IMR-90 (cell line): ENCODE results near the gene EFCAB9. TPM values are rescaled to one million over a fixed set of nuclear protein-coding genes. Genes with fewer than 3 reads are reported as not detected.

Experiments used
- ATAC-seq: fragments of 200-7000 bp; cut with Tn5 transposase; 2 replicates; pipeline ENCODE4 v1.9.1; 2020; ENCODE audit warnings: low read depth, mild to moderate bottlenecking, moderate library complexity
- BruUV-seq: library from RNA; stranded (reverse); fragments of 400-500 nt; replicated peaks from 2 replicates; lab custom pipeline; 2021; lab: Mats Ljungman, UMichigan
- CTCF ChIA-PET: fragments of 300-600 bp; formaldehyde crosslinking; extraction: SDS; loops from one replicate; lab custom pipeline; 2021; ENCODE audit warnings: antibody characterized with exemption; lab: Yijun Ruan, JAX
- POLR2A ChIA-PET: fragments of 300-600 bp; sonication (Branson Sonifier 250); formaldehyde crosslinking; loops from one replicate; lab custom pipeline; 2022; ENCODE audit warnings: antibody characterized with exemption; ENCODE audit not compliant: unreplicated experiment; lab: Charles Lee
- DNase-seq: peaks from one replicate; pipeline ENCODE4 v3.0.0; 2013
- H2AFZ ChIP-seq: replicated peaks from 2 replicates; pipeline ENCODE3; 2013; ENCODE audit warnings: low read length, mild to moderate bottlenecking; ENCODE audit not compliant: poor library complexity
- H2AK5ac ChIP-seq: 2 replicates; pipeline ENCODE4 v1.6.1; 2013; ENCODE audit warnings: low read depth, low read length, inconsistent platforms
- H2AK9ac ChIP-seq: replicated peaks from 2 replicates; pipeline ENCODE3; 2013; ENCODE audit warnings: mild to moderate bottlenecking, low read depth, low read length, moderate library complexity; ENCODE audit not compliant: poor library complexity
- H2BK120ac ChIP-seq: 2 replicates; pipeline ENCODE4 v1.6.1; 2013; ENCODE audit warnings: low read depth, low read length, inconsistent platforms
- H2BK15ac ChIP-seq: 3 replicates; pipeline ENCODE4 v1.6.1; 2013; ENCODE audit warnings: low read depth, low read length, inconsistent platforms
- H2BK20ac ChIP-seq: 2 replicates; pipeline ENCODE4 v1.6.1; 2013; ENCODE audit warnings: low read depth, mild to moderate bottlenecking, inconsistent platforms, low read length, moderate library complexity
- H2BK5ac ChIP-seq: 2 replicates; pipeline ENCODE4 v1.6.1; 2013; ENCODE audit warnings: mild to moderate bottlenecking, low read depth, low read length, inconsistent platforms; ENCODE audit not compliant: poor library complexity, severe bottlenecking
- H3K14ac ChIP-seq: replicated peaks from 2 replicates; pipeline ENCODE4 v1.6.1; 2013; ENCODE audit warnings: low read depth, low read length, inconsistent platforms
- H3K18ac ChIP-seq: 2 replicates; pipeline ENCODE4 v1.6.1; 2013; ENCODE audit warnings: low read depth, low read length, control low read depth
- H3K23ac ChIP-seq: 2 replicates; pipeline ENCODE4 v1.6.1; 2013; ENCODE audit warnings: low read depth, low read length, inconsistent platforms
- H3K27ac ChIP-seq: 2 replicates; pipeline ENCODE4 v1.5.1; 2013; ENCODE audit warnings: mild to moderate bottlenecking, control low read depth, low read length; ENCODE audit not compliant: insufficient read depth
- H3K27me3 ChIP-seq: 2 replicates; pipeline ENCODE4 v1.6.1; 2013; ENCODE audit warnings: low read length; ENCODE audit not compliant: control insufficient read depth, insufficient read depth
- H3K36me3 ChIP-seq: 2 replicates; pipeline ENCODE4 v1.6.1; 2013; ENCODE audit warnings: low read length, mixed read lengths; ENCODE audit not compliant: control insufficient read depth, insufficient read depth
- H3K4ac ChIP-seq: 2 replicates; pipeline ENCODE4 v1.6.1; 2013; ENCODE audit warnings: low read depth, low read length, inconsistent platforms
- H3K4me1 ChIP-seq: 2 replicates; pipeline ENCODE4 v1.6.1; 2013; ENCODE audit warnings: low read length, mixed read lengths; ENCODE audit not compliant: control insufficient read depth, insufficient read depth
- H3K4me2 ChIP-seq: 2 replicates; pipeline ENCODE4 v1.6.1; 2013; ENCODE audit warnings: low read depth, mild to moderate bottlenecking, control low read depth, low read length, moderate library complexity
- H3K4me3 ChIP-seq: 2 replicates; pipeline ENCODE4 v1.5.1; 2013; ENCODE audit warnings: low read depth, mild to moderate bottlenecking, control low read depth, low read length, moderate library complexity; ENCODE audit not compliant: insufficient read depth
- H3K56ac ChIP-seq: 2 replicates; pipeline ENCODE4 v1.6.1; 2013; ENCODE audit warnings: low read length, inconsistent platforms; ENCODE audit not compliant: insufficient read depth; ENCODE audit errors: extremely low read depth
- H3K79me1 ChIP-seq, 2 experiments: 2 replicates each; pipeline ENCODE4 v1.6.1; 2013; ENCODE audit warnings: low read length in 2 of 2, inconsistent platforms in 1 of 2, low read depth in 1 of 2
- H3K9ac ChIP-seq: 2 replicates; pipeline ENCODE4 v1.6.1; 2013; ENCODE audit warnings: low read depth, low read length, control low read depth
- H3K9me1 ChIP-seq: 2 replicates; pipeline ENCODE4 v1.6.1; 2013; ENCODE audit warnings: low read length, inconsistent platforms; ENCODE audit not compliant: insufficient read depth
- H3K9me3 ChIP-seq: 2 replicates; pipeline ENCODE4 v1.6.1; 2013; ENCODE audit warnings: low read length; ENCODE audit not compliant: control insufficient read depth, insufficient read depth
- H4K20me1 ChIP-seq: 2 replicates; pipeline ENCODE4 v1.6.1; 2013; ENCODE audit warnings: low read length, inconsistent platforms; ENCODE audit not compliant: insufficient read depth
- H4K5ac ChIP-seq: 2 replicates; pipeline ENCODE4 v1.6.1; 2013; ENCODE audit warnings: mild to moderate bottlenecking, low read depth, low read length, control low read depth
- H4K8ac ChIP-seq, 2 experiments: 2 replicates each; pipeline ENCODE4 v1.6.1; 2013; ENCODE audit warnings: low read depth in 2 of 2, low read length in 2 of 2, control low read depth in 1 of 2, inconsistent platforms in 1 of 2
- H4K91ac ChIP-seq: 2 replicates; pipeline ENCODE4 v1.6.1; 2013; ENCODE audit warnings: low read depth, low read length, inconsistent platforms; ENCODE audit not compliant: insufficient read depth
- BHLHE40 ChIP-seq: fragments of 150-350 bp; IDR thresholded peaks from 2 replicates; pipeline ENCODE4 v1.6.1; 2016; ENCODE audit warnings: mild to moderate bottlenecking, low read depth, low read length
- CEBPB ChIP-seq: IDR thresholded peaks from 2 replicates; pipeline ENCODE4 v1.6.1; 2012; ENCODE audit warnings: low read depth, low read length, improper control_type of control experiment
- CHD1 ChIP-seq: IDR thresholded peaks from 2 replicates; pipeline ENCODE4 v1.6.1; 2012; ENCODE audit warnings: low read depth, low read length, improper control_type of control experiment
- CTCF ChIP-seq: conservative IDR thresholded peaks from 2 replicates; pipeline ENCODE4 v1.5.1; 2012; ENCODE audit warnings: mild to moderate bottlenecking, low read depth, low read length, improper control_type of control experiment
- ELK1 ChIP-seq: fragments of 150-350 bp; IDR thresholded peaks from 2 replicates; pipeline ENCODE4 v1.6.1; 2016; ENCODE audit warnings: low read depth, mild to moderate bottlenecking, low read length, moderate library complexity, borderline replicate concordance
- FOS ChIP-seq: fragments of 150-350 bp; IDR thresholded peaks from 2 replicates; pipeline ENCODE4 v1.6.1; 2016; ENCODE audit warnings: low read depth, low read length
- MAFK ChIP-seq: IDR thresholded peaks from 2 replicates; pipeline ENCODE4 v1.6.1; 2012; ENCODE audit warnings: low read depth, low read length, improper control_type of control experiment
- MAZ ChIP-seq: IDR thresholded peaks from 2 replicates; pipeline ENCODE4 v1.6.1; 2012; ENCODE audit warnings: low read depth, mild to moderate bottlenecking, low read length, improper control_type of control experiment, moderate library complexity, borderline replicate concordance
- MXI1 ChIP-seq: IDR thresholded peaks from 2 replicates; pipeline ENCODE4 v1.6.1; 2012; ENCODE audit warnings: low read depth, mild to moderate bottlenecking, low read length, moderate library complexity, borderline replicate concordance
- NFE2L2 ChIP-seq: fragments of 150-350 bp; IDR thresholded peaks from 2 replicates; pipeline ENCODE4 v1.6.1; 2016; ENCODE audit warnings: low read depth, mild to moderate bottlenecking, low read length
- POLR2A ChIP-seq: IDR thresholded peaks from 2 replicates; pipeline ENCODE4 v1.6.1; 2012; ENCODE audit warnings: mild to moderate bottlenecking, low read depth, low read length
- RAD21 ChIP-seq: IDR thresholded peaks from 2 replicates; pipeline ENCODE4 v1.6.1; 2012; ENCODE audit warnings: low read length, improper control_type of control experiment
- RCOR1 ChIP-seq: IDR thresholded peaks from 2 replicates; pipeline ENCODE4 v1.6.1; 2012; ENCODE audit warnings: mild to moderate bottlenecking, low read length, improper control_type of control experiment; ENCODE audit not compliant: insufficient replicate concordance
- RFX5 ChIP-seq: IDR thresholded peaks from 2 replicates; pipeline ENCODE4 v1.8.0; 2012; ENCODE audit warnings: low read depth, mild to moderate bottlenecking, low read length, moderate library complexity
- SMC3 ChIP-seq: fragments of 150-350 bp; IDR thresholded peaks from 2 replicates; pipeline ENCODE4 v1.6.1; 2016; ENCODE audit warnings: low read depth, mild to moderate bottlenecking, antibody characterized with exemption, low read length, moderate library complexity
- USF2 ChIP-seq: fragments of 150-350 bp; IDR thresholded peaks from 2 replicates; pipeline ENCODE4 v1.6.1; 2017; ENCODE audit warnings: mild to moderate bottlenecking, antibody characterized with exemption, low read length, low read depth
- WGBS, 2 experiments: methylation state at CpG; one replicate each; pipeline versions ENCODE4 v1.1.5 to v1.1.7; 2013; ENCODE audit warnings: missing lambda C conversion rate in 2 of 2; ENCODE audit not compliant: insufficient read length in 1 of 2; ENCODE audit errors: extremely low coverage in 2 of 2; 5-methylcytosine and 5-hydroxymethylcytosine counted together
- dilution Hi-C: fragments of 300-500 bp; cut with HindIII; formaldehyde crosslinking; loops from one replicate; pipeline ENCODE4 v1.14.3; 2018; ENCODE audit warnings: low sequenced_read_pairs; ENCODE audit not compliant: unreplicated experiment
- in situ Hi-C: fragments of 300-500 bp; cut with MboI; formaldehyde crosslinking; loops from 3 replicates; pipeline ENCODE4 v1.14.3; 2019; ENCODE audit warnings: low sequenced_read_pairs, inconsistent platforms, mixed read lengths
- intact Hi-C: fragments of 100-400 bp; cut with micrococcal nuclease; formaldehyde crosslinking; loops from 2 replicates; pipeline ENCODE4 v1.10.0; 2022
- polyA plus RNA-seq, 3 experiments: library from polyadenylated mRNA; depleted of rRNA; stranded (reverse); fragments of >200 nt; gene quantifications; 2 replicates each; pipeline ENCODE4 v1.2.3, GENCODE V29; 2012; ENCODE audit warnings: low replicate concordance in 1 of 3
- total RNA-seq: library from RNA; depleted of rRNA; stranded (reverse); fragments of >200 nt; gene quantifications from 2 replicates; pipeline ENCODE4 v1.2.3, GENCODE V29; 2012

EFCAB9 gene
- total and polyA plus RNA-seq, 2 of the 4 experiments (the other 2 are of a cell fraction), result not detected

- H3K9me3 ChIP-seq, result peaks cover 2% of the 10 kb centered on the region; the same call in 1 of the 2 replicates
- H2BK120ac ChIP-seq, result no peak overlapping the region
- ATAC-seq (no peak), DNase-seq (peak; percentile 11)
- peaks cover 21% of the 10 kb centered on the region; the same call in 1 of the 2 replicates for H4K20me1 ChIP-seq
- no CpG with 5 or more reads among the region's 3 CpGs for WGBS, 2 experiments
- ChIA-PET CTCF (no interaction called here), POLR2A (no interaction called here)
- H2AK9ac ChIP-seq, result no peak overlapping the region
- no TSS peak for BruUV-seq
- H3K79me1 ChIP-seq, result peaks cover 27 to 58% of the 10 kb centered on the region in 2 experiments
- H3K4ac ChIP-seq, result no peak overlapping the region
- no peak overlapping the region for H2BK15ac ChIP-seq
- no peak overlapping the region for H3K14ac ChIP-seq
- no peak overlapping the region for H3K18ac ChIP-seq
- in situ Hi-C loops (no loop called here), dilution Hi-C loops (no loop called here), intact Hi-C loops (no loop called here)
- H3K4me3 ChIP-seq, result no peak overlapping the region
- H2AK5ac ChIP-seq, result no peak overlapping the region
- H3K9ac ChIP-seq, result no peak overlapping the region
- H3K27me3 ChIP-seq, result no peaks in the 10 kb centered on the region
- H3K27ac ChIP-seq, result no peak overlapping the region
- no peak overlapping the region for H2BK20ac ChIP-seq
- no peak overlapping the region for H2BK5ac ChIP-seq
- H3K23ac ChIP-seq, result no peak overlapping the region
- H3K4me2 ChIP-seq, result no peak overlapping the region
- no peak overlapping the region for H4K91ac ChIP-seq
- H3K36me3 ChIP-seq, result peaks cover 17% of the 10 kb centered on the region
- TF ChIP-seq BHLHE40 (no peak), CTCF (no peak), RAD21 (no peak), POLR2A (no peak), RCOR1 (no peak), FOS (no peak), CEBPB (no peak), RFX5 (no peak), ELK1 (no peak), MXI1 (no peak), CHD1 (no peak), NFE2L2 (no peak), SMC3 (no peak), MAZ (no peak), USF2 (no peak), MAFK (no peak)
- no peak overlapping the region for H4K5ac ChIP-seq
- 0 out of 2 replicates have a peak, but pooled peaks cover 3% of the 10 kb centered on the region for H3K9me1 ChIP-seq
- H3K56ac ChIP-seq, result no peak overlapping the region
- H3K4me1 ChIP-seq, result peaks cover 1% of the 10 kb centered on the region; the same call in 1 of the 2 replicates
- H4K8ac ChIP-seq, result no peak overlapping the region
- H2AFZ ChIP-seq, result no peak overlapping the region
Observed at GRCh38 chr5:172216345-172216744, 22.4 kb downstream of the EFCAB9 start.
